ENCODE measurements around the gene KCNAB3.

- no peak for TF ChIP-seq CTCF (optimal IDR thresholded peaks at IDR 0.05 in 1 of 3, IDR thresholded peaks at IDR 0.05 in 1 of 3, conservative IDR thresholded peaks at IDR 0.05 in 1 of 3; ENCODE audit: extremely low read depth in 1 of 3, insufficient read depth in 2 of 3, low read length in 3 of 3)
- TF ChIP-seq EZH2 (IDR thresholded peaks at IDR 0.05; ENCODE audit: low read length), result no peak
Measured at GRCh38 chr17:7956228-7956965, 26.7 kb upstream of the KCNAB3 start.
